NCI-H187 (cell line): ENCODE measurements around the gene C17orf100.

Source experiments
- DNase-seq, 2 experiments: peaks; one replicate each; lab custom pipeline; 2025; lab: John Stamatoyannopoulos, UW

C17orf100 gene

GRCh38 chr17:6651354-6651918, at the start of gene C17orf100, which contains the start of gene MED31:
C17orf100 (plus strand) TSS chr17:6651762; CDS start chr17:6651914, 152 bp downstream.
MED31 (minus strand) TSS chr17:6651605; CDS start chr17:6651528, 77 bp downstream.
- peak; percentile 60 to 70 for DNase-seq

GRCh38 chr17:6602141-6602540, 49.4 kb upstream of the C17orf100 start:
- DNase-seq: no peak

- no peak for DNase-seq
Measured at GRCh38 chr17:6603744-6604325, 47.7 kb upstream of the C17orf100 start.

GRCh38 chr17:6605142-6605541, 46.4 kb upstream of the C17orf100 start:
- no peak for DNase-seq

- no peak for DNase-seq
Measured at GRCh38 chr17:6608321-6608720, 43.2 kb upstream of the C17orf100 start.

GRCh38 chr17:6610011-6610410, 41.6 kb upstream of the C17orf100 start:
- DNase-seq: no peak

- no peak for DNase-seq
Measured at GRCh38 chr17:6611231-6611630, 40.3 kb upstream of the C17orf100 start.

- no peak for DNase-seq
Measured at GRCh38 chr17:6623941-6624340, 27.6 kb upstream of the C17orf100 start.

- DNase-seq: no peak
Measured at GRCh38 chr17:6626616-6627015, 24.9 kb upstream of the C17orf100 start.

- no peak for DNase-seq
Measured at GRCh38 chr17:6627019-6627418, 24.5 kb upstream of the C17orf100 start.

- DNase-seq: no peak
Measured at GRCh38 chr17:6630390-6630789, 21.2 kb upstream of the C17orf100 start.

- DNase-seq: no peak
Measured at GRCh38 chr17:6632530-6632929, 19.0 kb upstream of the C17orf100 start.

- DNase-seq: no peak
Measured at GRCh38 chr17:6633263-6633662, 18.3 kb upstream of the C17orf100 start.

GRCh38 chr17:6636105-6636504, 15.5 kb upstream of the C17orf100 start:
- no peak for DNase-seq

GRCh38 chr17:6636616-6637457, 14.7 kb upstream of the C17orf100 start:
- DNase-seq: no peak

- no peak for DNase-seq
Measured at GRCh38 chr17:6637458-6637840, 14.1 kb upstream of the C17orf100 start.

GRCh38 chr17:6638046-6638908, 13.3 kb upstream of the C17orf100 start:
- no peak for DNase-seq

GRCh38 chr17:6639014-6639585, 12.5 kb upstream of the C17orf100 start:
- no peak for DNase-seq

- DNase-seq: no peak
Measured at GRCh38 chr17:6639586-6640535, 11.7 kb upstream of the C17orf100 start.

- peak; percentile 41 to 88 for DNase-seq
Measured at GRCh38 chr17:6640536-6641246, 10.9 kb upstream of the C17orf100 start, which contains the start of the genes KIAA0753 and TXNDC17. KIAA0753 (minus strand) TSS chr17:6640711; CDS start chr17:6635103, 5,608 bp downstream. TXNDC17 (plus strand) TSS chr17:6641060; CDS start chr17:6641083, 23 bp downstream.
